Endothelial cell of umbilical vein (primary cell): ENCODE data around the gene CACNB1.

Experiments
- EZH2 ChIP-seq: IDR thresholded peaks from 2 replicates; pipeline ENCODE4 v1.6.1; 2012; ENCODE audit warnings: borderline replicate concordance, low read depth, mild to moderate bottlenecking, moderate library complexity, low read length, inconsistent platforms; ENCODE audit not compliant: severe bottlenecking
- MYC ChIP-seq: IDR thresholded peaks from one replicate; pipeline ENCODE4 v1.6.1; 2011; ENCODE audit warnings: mild to moderate bottlenecking, low read depth, low read length
- POLR2AphosphoS5 ChIP-seq: IDR thresholded peaks from 2 replicates; pipeline ENCODE4 v1.6.1; 2012; ENCODE audit warnings: low read depth, mild to moderate bottlenecking, control low read depth, low read length, moderate library complexity; ENCODE audit not compliant: insufficient read depth
- TF ChIP-seq, protein P1 (sequence below), 2 donors: IDR thresholded peaks; 1 replicate in 1 of 2; 2 replicates in 1 of 2; pipeline ENCODE4 v1.5.1; 2011; ENCODE audit warnings: low read length in 2 of 2, mild to moderate bottlenecking in 2 of 2, moderate library complexity in 2 of 2, control low read depth in 1 of 2, inconsistent platforms in 1 of 2, low read depth in 1 of 2; ENCODE audit not compliant: insufficient read depth in 1 of 2; ENCODE audit errors: extremely low read depth in 1 of 2
- TF ChIP-seq, protein P2 (sequence below): IDR thresholded peaks from 2 replicates; pipeline ENCODE4 v1.6.1; 2011; ENCODE audit not compliant: insufficient read depth, insufficient read length

DNA sequence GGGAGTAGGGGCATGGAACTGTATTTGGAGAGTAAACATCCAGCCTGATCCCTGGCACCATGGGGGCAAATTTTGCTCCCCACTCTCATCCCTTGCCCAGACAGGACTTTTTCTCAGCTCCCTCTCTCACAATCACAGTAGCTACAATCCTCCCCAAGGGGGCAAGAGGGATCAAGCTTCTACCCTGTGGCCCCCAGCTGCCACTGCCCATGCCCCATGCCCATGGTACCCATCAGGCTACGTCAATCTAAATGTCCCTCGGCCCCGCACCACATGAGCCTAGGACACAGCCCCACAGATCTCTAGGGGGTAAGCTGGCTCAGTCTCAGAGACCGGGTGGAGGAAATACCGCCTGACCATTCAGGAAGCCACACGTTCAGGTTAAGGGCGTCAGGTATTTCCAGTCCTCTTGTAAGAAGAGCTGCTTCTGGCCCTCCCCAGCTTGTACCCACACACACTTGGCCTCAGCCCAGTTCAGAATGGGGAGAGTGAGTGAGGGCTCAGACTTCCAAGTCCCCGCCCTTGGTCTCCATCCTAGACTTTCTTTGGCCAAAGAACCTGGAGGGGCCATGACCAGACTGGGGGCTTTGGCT lies 1.8 kb downstream of the CACNB1 start:
- TF ChIP-seq EZH2 (no peak), POLR2AphosphoS5 (no peak), MYC (no peak)
- TF ChIP-seq, protein P1, sequence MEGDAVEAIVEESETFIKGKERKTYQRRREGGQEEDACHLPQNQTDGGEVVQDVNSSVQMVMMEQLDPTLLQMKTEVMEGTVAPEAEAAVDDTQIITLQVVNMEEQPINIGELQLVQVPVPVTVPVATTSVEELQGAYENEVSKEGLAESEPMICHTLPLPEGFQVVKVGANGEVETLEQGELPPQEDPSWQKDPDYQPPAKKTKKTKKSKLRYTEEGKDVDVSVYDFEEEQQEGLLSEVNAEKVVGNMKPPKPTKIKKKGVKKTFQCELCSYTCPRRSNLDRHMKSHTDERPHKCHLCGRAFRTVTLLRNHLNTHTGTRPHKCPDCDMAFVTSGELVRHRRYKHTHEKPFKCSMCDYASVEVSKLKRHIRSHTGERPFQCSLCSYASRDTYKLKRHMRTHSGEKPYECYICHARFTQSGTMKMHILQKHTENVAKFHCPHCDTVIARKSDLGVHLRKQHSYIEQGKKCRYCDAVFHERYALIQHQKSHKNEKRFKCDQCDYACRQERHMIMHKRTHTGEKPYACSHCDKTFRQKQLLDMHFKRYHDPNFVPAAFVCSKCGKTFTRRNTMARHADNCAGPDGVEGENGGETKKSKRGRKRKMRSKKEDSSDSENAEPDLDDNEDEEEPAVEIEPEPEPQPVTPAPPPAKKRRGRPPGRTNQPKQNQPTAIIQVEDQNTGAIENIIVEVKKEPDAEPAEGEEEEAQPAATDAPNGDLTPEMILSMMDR (IDR thresholded peaks at IDR 0.05; ENCODE audit: extremely low read depth in 1 of 2, insufficient read depth in 1 of 2, low read depth in 1 of 2, low read length in 2 of 2) = no peak
- TF ChIP-seq, protein P2, sequence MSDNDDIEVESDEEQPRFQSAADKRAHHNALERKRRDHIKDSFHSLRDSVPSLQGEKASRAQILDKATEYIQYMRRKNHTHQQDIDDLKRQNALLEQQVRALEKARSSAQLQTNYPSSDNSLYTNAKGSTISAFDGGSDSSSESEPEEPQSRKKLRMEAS = no peak
